Sigmoid colon (tissue), 7 donors: ENCODE measurements around the gene ITGAD. TPM values are rescaled to one million over a fixed set of nuclear protein-coding genes. Genes with fewer than 3 reads are reported as not detected.
A peak's percentile ranks its signal among the peaks of the same experiment; 100 is the strongest.

Experiments
- DNase-seq: peaks from one replicate; pipeline ENCODE4 v3.0.0-alpha.2; 2019
- H3K27ac ChIP-seq, 4 donors: fragments of 200-600 bp; sonication (generic); one replicate each; pipeline ENCODE4 v1.5.1; 2016 to 2019; ENCODE audit warnings: mild to moderate bottlenecking in 1 of 4
- H3K27me3 ChIP-seq, 3 donors: fragments of 200-600 bp; sonication (generic); one replicate each; pipeline ENCODE4 v1.5.1; 2019; ENCODE audit warnings: mild to moderate bottlenecking in 1 of 3
- H3K36me3 ChIP-seq, 4 donors: fragments of 200-600 bp; sonication (generic); one replicate each; pipeline ENCODE4 v1.5.1; 2016 to 2019
- H3K4me1 ChIP-seq, 4 donors: fragments of 200-600 bp; sonication (generic); one replicate each; pipeline ENCODE4 v1.5.1; 2017 to 2019
- H3K4me3 ChIP-seq, 4 donors: fragments of 200-600 bp; sonication (generic); one replicate each; pipeline ENCODE4 v1.5.1; 2017 to 2019; ENCODE audit warnings: mild to moderate bottlenecking in 2 of 4, moderate library complexity in 1 of 4
- H3K9me3 ChIP-seq, 4 donors: fragments of 200-600 bp in 3 of 4; sonication (generic) in 3 of 4; one replicate each; pipeline versions ENCODE4 v1.5.1 to v1.6.1; 2013 to 2019
- CTCF ChIP-seq, 4 experiments: fragments of 450-650 bp in 3 of 4; fragments of 200-600 bp in 1 of 4; IDR thresholded peaks; one replicate each; pipeline ENCODE4 v1.5.1; 2016 to 2019; ENCODE audit warnings: antibody characterized with exemption in 4 of 4, mild to moderate bottlenecking in 3 of 4, moderate library complexity in 2 of 4
- EP300 ChIP-seq, 4 donors: sonication (generic); formaldehyde crosslinking; IDR thresholded peaks; one replicate each; pipeline ENCODE4 v1.6.1; 2017; ENCODE audit warnings: antibody characterized with exemption in 4 of 4
- POLR2A ChIP-seq, 2 donors: fragments of 450-650 bp; IDR thresholded peaks; one replicate each; pipeline ENCODE4 v1.6.1; 2016; ENCODE audit warnings: antibody characterized with exemption in 2 of 2, mild to moderate bottlenecking in 2 of 2, moderate library complexity in 2 of 2
- POLR2AphosphoS5 ChIP-seq, 4 donors: sonication (generic); formaldehyde crosslinking; IDR thresholded peaks; one replicate each; pipeline ENCODE4 v1.6.1; 2017; ENCODE audit warnings: antibody characterized with exemption in 4 of 4
- WGBS, 2 donors: extraction: QIAGEN DNeasy Blood & Tissue Kit; methylation state at CpG; one replicate each; pipeline ENCODE4 v1.1.7; 2013; 5-methylcytosine and 5-hydroxymethylcytosine counted together
- intact Hi-C: fragments of 100-400 bp; cut with DNase I; formaldehyde crosslinking; loops from one replicate; pipeline ENCODE4 v1.15.1; 2023
- polyA plus RNA-seq, 3 donors: library from polyadenylated mRNA; stranded (reverse); fragments of 200-250 nt; gene quantifications; one replicate each; pipeline ENCODE4 v1.2.3, GENCODE V29; 2013
- total RNA-seq, 4 donors: library from RNA; depleted of rRNA; stranded (reverse); fragments of >200 nt; gene quantifications; one replicate each; pipeline ENCODE4 v1.1.0, GENCODE V29; 2016
- donor health status: healthy with polysubstance abuse.
- donor health status: Bipolar disorder and iron deficiency.
- donor health status: healthy.

Gene ITGAD
- total and polyA plus RNA-seq, 7 donors: 0.22 TPM; not detected in 6

- no peaks in the 10 kb centered on the region for H3K27me3 ChIP-seq
- no peak overlapping the region for H3K27ac ChIP-seq
- 75 to 81% methylated on average over 12 of the region's 12 CpGs for WGBS, 2 donors
- H3K36me3 ChIP-seq: no peaks in the 10 kb centered on the region
- no peak overlapping the region for H3K4me3 ChIP-seq
- TF ChIP-seq CTCF (IDR thresholded peaks at IDR 0.05) (no peak), POLR2AphosphoS5 (IDR thresholded peaks at IDR 0.05) (no peak), POLR2A (IDR thresholded peaks at IDR 0.05) (no peak), EP300 (IDR thresholded peaks at IDR 0.05) (no peak)
- intact Hi-C loops: no loop called here
- no peaks in the 10 kb centered on the region for H3K9me3 ChIP-seq
- peaks cover 0 to 11% (median 10%) of the 10 kb centered on the region in 4 donors for H3K4me1 ChIP-seq
- no peak for DNase-seq
Observed at GRCh38 chr16:31423801-31424200, 30.7 kb downstream of the ITGAD start.

GRCh38 chr16:31427441-31428278 is 34.5 kb downstream of the ITGAD start:
- intact Hi-C loops: no loop called here
- Histone ChIP-seq H3K27me3 (no peaks in the 10 kb centered on the region), H3K4me3 (peak overlapping the region; percentile 14 to 47 (median 42)), H3K36me3 (no peaks in the 10 kb centered on the region), H3K27ac (peak overlapping the region in 1 of 4 donors; percentile 67), H3K9me3 (no peaks in the 10 kb centered on the region), H3K4me1 (peaks cover 0 to 11% (median 10%) of the 10 kb centered on the region in 4 donors)
- WGBS, 2 donors: 29 to 31% methylated on average over 76 to 78 of the region's 83 CpGs
- DNase-seq: peak; percentile 74
- no peak for TF ChIP-seq POLR2A (IDR thresholded peaks at IDR 0.05)
- no peak for TF ChIP-seq POLR2AphosphoS5 (IDR thresholded peaks at IDR 0.05)
- no peak for TF ChIP-seq EP300 (IDR thresholded peaks at IDR 0.05)
- TF ChIP-seq CTCF (IDR thresholded peaks at IDR 0.05): no peak

GRCh38 chr16:31428279-31428597 is 35.1 kb downstream of the ITGAD start, which contains the start of gene COX6A2:
TSS of gene COX6A2 (minus strand) at chr16:31428360. CDS start at chr16:31428325, 35 bp downstream.
- DNase-seq: no peak
- TF ChIP-seq POLR2A (IDR thresholded peaks at IDR 0.05): no peak
- no peaks in the 10 kb centered on the region for H3K9me3 ChIP-seq
- no peaks in the 10 kb centered on the region for H3K36me3 ChIP-seq
- intact Hi-C loops: no loop called here
- no peaks in the 10 kb centered on the region for H3K27me3 ChIP-seq
- H3K27ac ChIP-seq: peak within 1 kb of the TSS in 1 of 4 donors; percentile 67
- peaks cover 0 to 11% (median 10%) of the 10 kb centered on the region in 4 donors for H3K4me1 ChIP-seq
- H3K4me3 ChIP-seq: peak within 1 kb of the TSS; percentile 14 to 47 (median 42)
- 79 to 82% methylated on average over 7 of the region's 7 CpGs for WGBS, 2 donors

- Histone ChIP-seq H3K9me3 (no peaks in the 10 kb centered on the region), H3K36me3 (no peaks in the 10 kb centered on the region), H3K4me3 (no peak overlapping the region), H3K27me3 (no peaks in the 10 kb centered on the region), H3K27ac (peak overlapping the region in 1 of 4 donors; percentile 67), H3K4me1 (peaks cover 0 to 11% (median 10%) of the 10 kb centered on the region in 4 donors)
- TF ChIP-seq EP300 (IDR thresholded peaks at IDR 0.05): no peak
- no peak for TF ChIP-seq POLR2A (IDR thresholded peaks at IDR 0.05)
- TF ChIP-seq POLR2AphosphoS5 (IDR thresholded peaks at IDR 0.05): no peak
- TF ChIP-seq CTCF (IDR thresholded peaks at IDR 0.05): no peak
- intact Hi-C loops: no loop called here
- DNase-seq: peak; percentile 11
- 70 to 84% methylated on average over 7 of the region's 7 CpGs for WGBS, 2 donors
Observed at GRCh38 chr16:31428638-31429247, 35.6 kb downstream of the ITGAD start.

GRCh38 chr16:31429314-31429713 is 36.2 kb downstream of the ITGAD start:
- Histone ChIP-seq H3K4me1 (peaks cover 0 to 11% (median 10%) of the 10 kb centered on the region in 4 donors), H3K9me3 (no peaks in the 10 kb centered on the region), H3K27me3 (no peaks in the 10 kb centered on the region), H3K36me3 (no peaks in the 10 kb centered on the region), H3K27ac (no peak overlapping the region), H3K4me3 (no peak overlapping the region)
- DNase-seq: peak; percentile 17
- intact Hi-C loops: no loop called here
- 8 to 23% methylated on average over 1 of the region's 1 CpG for WGBS, 2 donors
- TF ChIP-seq EP300 (IDR thresholded peaks at IDR 0.05) (no peak), POLR2AphosphoS5 (IDR thresholded peaks at IDR 0.05) (no peak), POLR2A (IDR thresholded peaks at IDR 0.05) (no peak), CTCF (IDR thresholded peaks at IDR 0.05) (no peak)
